ENCODE measurements around the gene INKA2. TPM values are rescaled to one million over a fixed set of nuclear protein-coding genes. Genes with fewer than 3 reads are reported as not detected.
A peak's percentile ranks its signal among the peaks of the same experiment; 100 is the strongest.

The INKA2 gene
- total and polyA plus RNA-seq, 4 donors: 1.3 to 14.8 (median 11.7) TPM; not detected in 1

DNA sequence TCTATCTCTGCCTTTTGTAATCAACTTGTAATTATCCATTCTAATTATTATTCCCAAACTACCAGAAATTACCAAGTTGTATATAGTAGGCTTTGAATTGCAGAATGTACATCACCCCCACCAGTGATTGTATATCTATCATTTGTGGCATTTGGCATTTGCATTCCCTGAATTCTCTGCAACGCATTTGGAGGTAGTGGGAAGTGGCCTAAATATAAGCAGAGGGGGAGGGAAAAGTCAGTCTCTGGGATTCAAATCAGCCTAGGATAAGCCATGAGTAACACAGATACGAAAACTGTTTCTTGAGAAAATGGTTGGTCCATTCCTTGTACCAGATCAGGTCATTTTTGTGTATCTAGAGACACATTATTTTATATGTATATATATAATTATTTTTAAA, 37.2 kb upstream of the INKA2 start:
- 71 to 72% methylated on average over 2 of the region's 2 CpGs for WGBS, 2 donors
- ATAC-seq (ENCODE audit: low FRiP score) (no peak), DNase-seq (no peak)
- H3K36me3 ChIP-seq (ENCODE audit: control insufficient read depth in 1 of 2, insufficient read depth in 2 of 2, low read length in 1 of 2): peaks cover 0 to 2% of the 10 kb centered on the region in 2 donors
- H3K27me3 ChIP-seq (ENCODE audit: control insufficient read depth in 1 of 2, insufficient read depth in 2 of 2, low read length in 1 of 2): no peaks in the 10 kb centered on the region
- intact Hi-C loops (cut with DNase I): no loop called here
- H3K9me3 ChIP-seq (ENCODE audit: control insufficient read depth, low read length): no peaks in the 10 kb centered on the region
- no peak overlapping the region for H3K27ac ChIP-seq (ENCODE audit: low read depth in 1 of 2, low read length in 2 of 2)
- no peaks in the 10 kb centered on the region for H3K4me1 ChIP-seq (ENCODE audit: control insufficient read depth in 1 of 2, insufficient read depth in 2 of 2, low read length in 2 of 2)
- H3K4me3 ChIP-seq (ENCODE audit: low read length in 2 of 2): no peak overlapping the region

DNA sequence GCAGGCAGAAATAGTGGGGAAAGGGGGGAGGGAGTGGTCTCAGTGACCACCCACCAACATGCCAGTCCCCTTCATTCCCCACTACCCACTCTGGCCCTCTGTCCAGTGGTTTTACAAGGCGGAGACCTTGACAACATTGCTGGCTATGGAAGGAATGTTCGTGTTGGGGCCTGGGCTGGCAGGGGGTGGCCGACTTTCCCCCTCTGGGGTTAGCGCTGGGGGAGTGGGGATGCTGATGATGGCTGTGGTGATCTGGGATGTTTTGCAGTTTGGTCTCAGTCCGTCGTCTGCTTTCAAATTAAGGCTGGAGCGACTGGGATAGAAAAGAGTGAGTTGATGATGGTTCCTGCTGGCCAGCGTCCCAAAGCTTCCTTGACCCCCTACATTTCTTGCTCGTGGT, 36.8 kb upstream of the INKA2 start:
- H3K36me3 ChIP-seq (ENCODE audit: control insufficient read depth in 1 of 2, insufficient read depth in 2 of 2, low read length in 1 of 2): peaks cover 0 to 1% of the 10 kb centered on the region in 2 donors
- 65 to 74% methylated on average over 9 of the region's 9 CpGs for WGBS, 2 donors
- no peak overlapping the region for H3K4me3 ChIP-seq (ENCODE audit: low read length in 2 of 2)
- intact Hi-C loops (cut with DNase I): no loop called here
- no peak overlapping the region for H3K27ac ChIP-seq (ENCODE audit: low read depth in 1 of 2, low read length in 2 of 2)
- ATAC-seq (ENCODE audit: low FRiP score) (no peak), DNase-seq (no peak)
- H3K27me3 ChIP-seq (ENCODE audit: control insufficient read depth in 1 of 2, insufficient read depth in 2 of 2, low read length in 1 of 2): no peaks in the 10 kb centered on the region
- no peaks in the 10 kb centered on the region for H3K4me1 ChIP-seq (ENCODE audit: control insufficient read depth in 1 of 2, insufficient read depth in 2 of 2, low read length in 2 of 2)
- H3K9me3 ChIP-seq (ENCODE audit: control insufficient read depth, low read length): no peaks in the 10 kb centered on the region

DNA sequence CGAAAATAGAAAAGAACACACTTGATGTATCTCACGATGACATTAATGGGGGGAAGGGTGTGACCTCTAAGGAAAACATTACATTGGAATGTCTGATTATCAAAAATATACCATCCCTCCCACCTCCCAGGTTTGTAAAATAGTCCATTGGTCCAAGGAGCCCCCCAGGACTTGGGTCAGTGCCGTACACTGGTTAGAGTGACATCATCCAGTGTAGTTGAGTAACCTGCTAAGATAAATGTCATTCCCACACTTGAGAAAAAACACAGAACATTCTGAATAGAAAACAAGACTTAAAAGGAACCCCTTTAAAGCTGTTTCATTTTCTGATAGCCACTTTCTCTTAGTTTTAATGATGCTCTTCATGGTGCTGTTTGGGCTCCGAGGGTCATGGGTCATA, 31.7 kb upstream of the INKA2 start:
- WGBS, 2 donors: 82 to 83% methylated on average over 4 of the region's 4 CpGs

DNA sequence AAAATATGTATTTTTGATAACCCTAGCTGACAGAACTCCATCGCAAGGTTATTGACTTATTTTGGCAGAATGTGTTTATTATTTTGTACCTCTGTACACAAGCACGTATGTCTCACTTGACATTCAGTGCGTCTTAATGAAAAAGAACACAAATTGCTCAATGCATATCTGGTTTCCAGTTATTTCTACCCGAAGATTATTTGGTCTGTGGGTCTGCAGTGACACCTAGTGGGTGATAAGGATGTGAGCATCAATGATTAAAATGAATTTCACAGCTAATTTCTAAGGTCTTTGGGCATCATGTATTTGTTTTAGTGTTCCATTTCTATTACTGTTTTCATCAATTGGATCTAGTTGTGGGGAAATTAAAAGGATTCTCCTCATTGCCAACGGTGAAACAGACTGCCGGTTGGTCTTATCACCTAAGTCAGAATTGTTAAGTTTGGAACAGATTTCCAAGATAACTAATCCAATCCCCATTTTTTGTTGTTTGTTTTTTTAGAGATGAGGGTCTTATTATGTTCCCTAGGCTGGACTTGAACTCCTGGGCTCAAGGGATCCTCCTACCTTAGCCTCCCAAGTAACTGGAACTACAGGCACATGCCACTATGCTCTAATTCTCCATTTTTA, 30.4 kb upstream of the INKA2 start:
- H3K36me3 ChIP-seq (ENCODE audit: control insufficient read depth in 1 of 2, insufficient read depth in 2 of 2, low read length in 1 of 2): peaks cover 2 to 9% of the 10 kb centered on the region in 2 donors
- WGBS, 2 donors: 21% methylated on average over 6 of the region's 6 CpGs

More for the DNA sequence above, 31.7 kb upstream of the INKA2 start:
- ATAC-seq (ENCODE audit: low FRiP score): no peak
- Histone ChIP-seq H3K27ac (ENCODE audit: low read depth in 1 of 2, low read length in 2 of 2) (no peak overlapping the region), H3K27me3 (ENCODE audit: control insufficient read depth in 1 of 2, insufficient read depth in 2 of 2, low read length in 1 of 2) (no peaks in the 10 kb centered on the region), H3K4me3 (ENCODE audit: low read length in 2 of 2) (no peak overlapping the region), H3K9me3 (ENCODE audit: control insufficient read depth, low read length) (no peaks in the 10 kb centered on the region), H3K36me3 (ENCODE audit: control insufficient read depth in 1 of 2, insufficient read depth in 2 of 2, low read length in 1 of 2) (peaks cover 2 to 7% of the 10 kb centered on the region in 2 donors), H3K4me1 (ENCODE audit: control insufficient read depth in 1 of 2, insufficient read depth in 2 of 2, low read length in 2 of 2) (no peaks in the 10 kb centered on the region)
- DNase-seq: no peak
- intact Hi-C loops (cut with DNase I): no loop called here

DNA sequence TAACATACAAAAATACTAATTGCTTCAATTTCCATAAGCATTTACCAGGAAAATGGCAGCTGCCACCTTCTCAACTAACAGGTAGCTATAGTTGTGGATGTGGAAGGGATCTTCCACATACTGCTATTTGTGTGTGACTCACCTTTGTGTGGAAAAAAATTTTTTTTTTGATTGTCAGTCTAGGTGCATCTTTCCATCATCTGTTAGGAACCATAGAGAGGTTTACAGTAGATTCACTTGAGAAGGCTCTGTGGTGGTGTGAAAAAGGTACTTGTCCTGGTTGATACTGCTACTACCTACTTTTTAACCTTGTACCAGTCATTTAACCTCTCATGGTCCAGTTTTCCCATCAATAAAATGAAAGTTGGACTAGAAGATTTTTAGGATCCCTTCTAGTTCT, 29.4 kb upstream of the INKA2 start:
- Histone ChIP-seq H3K36me3 (ENCODE audit: control insufficient read depth in 1 of 2, insufficient read depth in 2 of 2, low read length in 1 of 2) (peaks cover 2 to 9% of the 10 kb centered on the region in 2 donors), H3K27me3 (ENCODE audit: control insufficient read depth in 1 of 2, insufficient read depth in 2 of 2, low read length in 1 of 2) (no peaks in the 10 kb centered on the region), H3K4me1 (ENCODE audit: control insufficient read depth in 1 of 2, insufficient read depth in 2 of 2, low read length in 2 of 2) (no peaks in the 10 kb centered on the region), H3K27ac (ENCODE audit: low read depth in 1 of 2, low read length in 2 of 2) (no peak overlapping the region), H3K9me3 (ENCODE audit: control insufficient read depth, low read length) (no peaks in the 10 kb centered on the region), H3K4me3 (ENCODE audit: low read length in 2 of 2) (no peak overlapping the region)
- no peak for DNase-seq
- intact Hi-C loops (cut with DNase I): loop anchor here (2.0 to 10.0 kb wide), 3 partner anchors 288 to 546 kb away; partner anchors contain the start of gene CHI3L2 (in 1 of the 2)
- ATAC-seq (ENCODE audit: low FRiP score): no peak

More for the DNA sequence above, 30.4 kb upstream of the INKA2 start:
- ATAC-seq (ENCODE audit: low FRiP score): peak; percentile 81
- H3K27me3 ChIP-seq (ENCODE audit: control insufficient read depth in 1 of 2, insufficient read depth in 2 of 2, low read length in 1 of 2): no peaks in the 10 kb centered on the region
- H3K4me3 ChIP-seq (ENCODE audit: low read length in 2 of 2): no peak overlapping the region
- H3K27ac ChIP-seq (ENCODE audit: low read depth in 1 of 2, low read length in 2 of 2): no peak overlapping the region
- no peak for DNase-seq
- intact Hi-C loops (cut with DNase I): loop anchor here (2.0 to 10.0 kb wide), 3 partner anchors 289 to 547 kb away; partner anchors contain the start of gene CHI3L2 (in 1 of the 2)
- H3K9me3 ChIP-seq (ENCODE audit: control insufficient read depth, low read length): no peaks in the 10 kb centered on the region
- H3K4me1 ChIP-seq (ENCODE audit: control insufficient read depth in 1 of 2, insufficient read depth in 2 of 2, low read length in 2 of 2): no peaks in the 10 kb centered on the region

DNA sequence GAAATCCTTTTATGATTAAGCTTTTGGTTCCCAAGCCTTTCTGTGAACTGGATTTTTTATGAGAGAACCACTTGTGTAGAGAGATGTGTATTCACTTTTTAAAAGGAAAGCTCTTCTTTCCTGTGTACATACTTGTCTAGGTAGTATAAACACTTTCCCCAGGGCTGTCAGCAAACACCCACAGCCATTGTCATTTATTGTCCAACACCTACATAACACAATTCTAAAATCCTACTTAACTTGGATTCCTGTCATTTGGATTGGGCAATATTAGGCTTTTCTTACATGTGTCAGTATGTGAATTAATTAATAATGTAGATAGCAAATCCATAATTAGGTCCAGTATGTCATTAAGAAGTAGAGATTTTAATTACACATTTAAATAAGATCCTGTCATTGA, 28.8 kb upstream of the INKA2 start:
- intact Hi-C loops (cut with DNase I): loop anchor here (2.0 to 10.0 kb wide), 3 partner anchors 287 to 546 kb away; partner anchors contain the start of gene CHI3L2 (in 1 of the 2)
- DNase-seq (no peak), ATAC-seq (ENCODE audit: low FRiP score) (no peak)
- peaks cover 4 to 9% of the 10 kb centered on the region in 2 donors for H3K36me3 ChIP-seq (ENCODE audit: control insufficient read depth in 1 of 2, insufficient read depth in 2 of 2, low read length in 1 of 2)
- H3K4me1 ChIP-seq (ENCODE audit: control insufficient read depth in 1 of 2, insufficient read depth in 2 of 2, low read length in 2 of 2): no peaks in the 10 kb centered on the region
- no peak overlapping the region for H3K27ac ChIP-seq (ENCODE audit: low read depth in 1 of 2, low read length in 2 of 2)
- H3K9me3 ChIP-seq (ENCODE audit: control insufficient read depth, low read length): no peaks in the 10 kb centered on the region
- no peak overlapping the region for H3K4me3 ChIP-seq (ENCODE audit: low read length in 2 of 2)
- H3K27me3 ChIP-seq (ENCODE audit: control insufficient read depth in 1 of 2, insufficient read depth in 2 of 2, low read length in 1 of 2): no peaks in the 10 kb centered on the region

DNA sequence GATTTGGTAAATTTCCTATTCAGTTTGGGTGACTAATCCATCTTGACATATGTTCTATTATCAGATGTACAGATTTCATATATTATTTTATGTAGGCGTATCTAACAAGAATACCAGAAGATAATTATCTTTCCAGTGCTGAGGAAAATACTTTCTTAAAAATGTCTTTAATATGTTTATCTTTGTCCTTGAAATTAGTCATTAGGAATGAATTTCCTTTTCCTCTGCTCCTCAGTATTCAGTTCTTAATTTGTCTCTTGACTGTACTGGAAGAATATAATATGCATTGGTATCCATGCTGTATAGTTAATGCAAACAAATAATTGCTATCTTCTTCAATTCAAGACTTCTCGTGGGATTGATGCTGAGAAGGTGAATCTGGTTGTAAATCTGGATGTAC, 23.1 kb upstream of the INKA2 start:
- no peak for ATAC-seq (ENCODE audit: low FRiP score)
- H3K27me3 ChIP-seq (ENCODE audit: control insufficient read depth in 1 of 2, insufficient read depth in 2 of 2, low read length in 1 of 2): no peaks in the 10 kb centered on the region
- H3K4me1 ChIP-seq (ENCODE audit: control insufficient read depth in 1 of 2, insufficient read depth in 2 of 2, low read length in 2 of 2): no peaks in the 10 kb centered on the region
- no peak overlapping the region for H3K27ac ChIP-seq (ENCODE audit: low read depth in 1 of 2, low read length in 2 of 2)
- intact Hi-C loops (cut with DNase I): loop anchor here in 1 of 2 donors (10.0 kb wide), 1 partner anchor 538 kb away; the partner anchor contains the start of gene CHI3L2
- no peaks in the 10 kb centered on the region for H3K9me3 ChIP-seq (ENCODE audit: control insufficient read depth, low read length)
- H3K36me3 ChIP-seq (ENCODE audit: control insufficient read depth in 1 of 2, insufficient read depth in 2 of 2, low read length in 1 of 2): peaks cover 4 to 9% of the 10 kb centered on the region in 2 donors
- 89 to 90% methylated on average over 2 of the region's 2 CpGs for WGBS, 2 donors
- DNase-seq: no peak
- no peak overlapping the region for H3K4me3 ChIP-seq (ENCODE audit: low read length in 2 of 2)

DNA sequence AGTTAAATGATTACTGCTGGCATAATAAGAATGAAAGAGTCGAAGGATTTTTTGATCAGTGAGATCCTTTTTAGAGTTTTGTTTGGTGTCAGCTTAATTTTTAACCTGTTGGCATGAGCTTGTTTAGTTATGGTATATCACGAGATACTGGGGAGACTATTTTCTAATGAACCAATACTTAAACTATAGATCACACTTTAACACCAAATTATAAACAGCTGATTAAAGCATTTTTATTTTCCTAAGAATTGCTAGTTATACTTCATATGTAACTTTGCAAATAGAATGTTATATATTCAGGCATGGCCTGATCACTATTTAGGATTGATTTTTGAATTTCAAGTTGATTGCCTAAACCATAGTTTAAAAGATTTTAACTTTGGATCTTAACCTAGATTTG, 22.5 kb upstream of the INKA2 start:
- no peaks in the 10 kb centered on the region for H3K4me1 ChIP-seq (ENCODE audit: control insufficient read depth in 1 of 2, insufficient read depth in 2 of 2, low read length in 2 of 2)
- H3K27ac ChIP-seq (ENCODE audit: low read depth in 1 of 2, low read length in 2 of 2): no peak overlapping the region
- intact Hi-C loops (cut with DNase I): loop anchor here in 1 of 2 donors (10.0 kb wide), 1 partner anchor 537 kb away; the partner anchor contains the start of gene CHI3L2
- H3K27me3 ChIP-seq (ENCODE audit: control insufficient read depth in 1 of 2, insufficient read depth in 2 of 2, low read length in 1 of 2): no peaks in the 10 kb centered on the region
- ATAC-seq (ENCODE audit: low FRiP score) (no peak), DNase-seq (no peak)
- no peaks in the 10 kb centered on the region for H3K9me3 ChIP-seq (ENCODE audit: control insufficient read depth, low read length)
- WGBS, 2 donors: 91 to 93% methylated on average over 2 of the region's 2 CpGs
- peaks cover 4 to 8% of the 10 kb centered on the region in 2 donors for H3K36me3 ChIP-seq (ENCODE audit: control insufficient read depth in 1 of 2, insufficient read depth in 2 of 2, low read length in 1 of 2)
- no peak overlapping the region for H3K4me3 ChIP-seq (ENCODE audit: low read length in 2 of 2)

DNA sequence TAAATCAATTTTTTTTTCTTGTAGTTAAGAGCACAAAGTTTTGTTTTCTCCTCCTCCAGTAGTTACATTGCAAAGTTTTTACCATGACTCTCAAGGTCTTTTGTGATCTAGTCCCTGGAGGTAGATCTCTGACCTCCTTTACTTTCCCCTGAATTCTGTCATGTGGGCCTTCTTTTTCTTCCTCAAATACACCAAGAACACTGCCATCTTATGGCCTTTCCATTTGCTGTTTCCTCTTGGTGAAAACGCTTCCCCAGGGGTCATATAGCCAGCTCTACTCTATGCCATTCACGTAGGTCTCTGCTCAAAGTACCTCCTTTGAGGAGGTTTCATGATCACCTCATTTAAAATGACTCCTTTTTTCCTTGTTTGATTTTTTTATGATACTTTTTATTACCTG, 19.2 kb upstream of the INKA2 start:
- no peak for ATAC-seq (ENCODE audit: low FRiP score)
- Histone ChIP-seq H3K27me3 (ENCODE audit: control insufficient read depth in 1 of 2, insufficient read depth in 2 of 2, low read length in 1 of 2) (no peaks in the 10 kb centered on the region), H3K27ac (ENCODE audit: low read depth in 1 of 2, low read length in 2 of 2) (no peak overlapping the region), H3K4me3 (ENCODE audit: low read length in 2 of 2) (no peak overlapping the region), H3K36me3 (ENCODE audit: control insufficient read depth in 1 of 2, insufficient read depth in 2 of 2, low read length in 1 of 2) (peaks cover 0 to 2% of the 10 kb centered on the region in 2 donors), H3K4me1 (ENCODE audit: control insufficient read depth in 1 of 2, insufficient read depth in 2 of 2, low read length in 2 of 2) (no peaks in the 10 kb centered on the region), H3K9me3 (ENCODE audit: control insufficient read depth, low read length) (no peaks in the 10 kb centered on the region)
- intact Hi-C loops (cut with DNase I): loop anchor here in 1 of 2 donors (5.0 to 10.0 kb wide), 2 partner anchors 41 to 274 kb away; no protein-coding TSS in a partner anchor
- DNase-seq: no peak
- 58 to 64% methylated on average over 2 of the region's 2 CpGs for WGBS, 2 donors
